Stimulated activated CD8-positive, alpha-beta memory T cell treated with anti-CD3 and anti-CD28 coated beads, Interleukin-2, amount 100 ng/mL, for 1 hour (primary cell): Measurements from ENCODE around the gene PSME2.

Experiments used
- DNase-seq, 2 donors: peaks; one replicate each; pipeline ENCODE4 v3.0.0-alpha.2; 2020; ENCODE audit warnings: low read depth in 2 of 2

The PSME2 gene, protein sequence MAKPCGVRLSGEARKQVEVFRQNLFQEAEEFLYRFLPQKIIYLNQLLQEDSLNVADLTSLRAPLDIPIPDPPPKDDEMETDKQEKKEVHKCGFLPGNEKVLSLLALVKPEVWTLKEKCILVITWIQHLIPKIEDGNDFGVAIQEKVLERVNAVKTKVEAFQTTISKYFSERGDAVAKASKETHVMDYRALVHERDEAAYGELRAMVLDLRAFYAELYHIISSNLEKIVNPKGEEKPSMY

DNA sequence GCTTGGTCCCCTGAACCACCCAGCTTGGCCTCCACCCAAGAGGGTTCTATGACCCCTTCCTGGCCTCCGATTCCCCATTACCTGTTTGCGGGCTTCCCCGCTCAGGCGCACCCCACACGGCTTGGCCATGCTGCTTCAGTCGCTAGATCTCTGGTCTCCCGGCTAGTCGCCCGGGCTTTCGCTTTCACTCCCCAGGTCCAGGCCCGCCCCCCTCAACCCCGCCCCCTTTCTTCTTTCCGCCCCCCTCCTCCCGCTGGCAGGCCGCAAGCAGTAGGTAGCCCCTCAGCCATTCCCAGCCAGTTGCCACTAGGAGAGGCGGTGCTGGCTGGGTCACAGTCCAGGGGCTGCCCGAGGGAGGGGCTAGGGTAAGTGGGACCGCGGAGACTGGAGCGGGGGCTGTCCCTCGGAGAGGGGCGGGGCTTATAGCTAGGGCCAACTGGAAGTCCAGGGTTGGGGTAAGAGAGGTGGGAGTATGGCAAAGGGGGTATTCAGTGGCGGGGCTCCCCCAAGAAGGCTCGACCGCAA, at the start of gene PSME2:
TSS of gene PSME2 (minus strand) at position 158 of the 525 bp plus-strand sequence. CDS start at position 129, 29 bp downstream.
- peak; percentile 55 to 69 for DNase-seq

DNA sequence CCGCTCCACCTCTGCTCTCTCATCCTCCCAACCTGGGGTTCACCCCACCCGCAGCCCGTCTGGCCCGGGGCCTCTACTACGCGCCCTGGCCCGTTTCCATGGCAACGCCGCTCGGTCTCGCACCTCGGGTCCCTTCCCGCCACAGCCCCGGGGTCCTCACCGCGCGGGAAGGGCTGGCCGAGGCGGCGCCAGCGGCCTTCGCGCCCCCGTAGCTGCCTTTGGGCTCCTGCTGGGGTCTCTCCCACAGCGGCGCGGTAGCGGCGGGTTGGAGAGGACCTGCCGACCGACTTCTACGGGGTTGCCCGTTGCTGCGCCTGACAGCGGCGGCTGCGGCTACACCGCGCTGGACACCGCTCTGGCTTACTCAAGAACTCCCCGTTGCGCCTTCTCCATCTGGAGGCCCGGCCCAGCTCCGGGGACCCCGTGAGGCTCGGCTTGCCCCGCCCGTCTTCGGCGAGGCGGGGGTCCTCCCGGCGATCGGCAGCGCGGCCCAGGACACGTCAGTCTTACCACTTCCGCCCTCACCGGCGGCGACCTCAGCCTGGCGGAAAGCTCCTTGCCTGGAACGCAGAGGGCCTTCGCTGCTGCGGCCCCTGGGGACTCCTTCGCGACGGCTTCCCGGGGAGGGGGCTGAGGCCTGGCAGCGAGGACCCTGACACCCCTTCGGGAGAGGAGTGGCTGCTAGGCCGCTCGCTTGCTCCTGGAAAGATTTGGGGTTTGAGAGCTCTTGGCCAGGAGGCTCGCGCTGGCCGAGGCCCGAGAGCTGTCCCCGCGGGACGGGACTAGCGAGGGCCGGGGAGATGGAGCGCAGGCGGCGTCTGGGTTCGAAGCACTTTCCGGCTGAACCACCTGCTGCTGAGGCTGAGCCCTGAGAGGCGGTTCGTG, 49.0 kb upstream of the PSME2 start, which contains the start of gene TM9SF1:
TSS of gene TM9SF1 (minus strand) at position 256 of the 885 bp plus-strand sequence. CDS start 422 bp downstream, outside the sequence.
- peak; percentile 76 to 77 for DNase-seq

DNA sequence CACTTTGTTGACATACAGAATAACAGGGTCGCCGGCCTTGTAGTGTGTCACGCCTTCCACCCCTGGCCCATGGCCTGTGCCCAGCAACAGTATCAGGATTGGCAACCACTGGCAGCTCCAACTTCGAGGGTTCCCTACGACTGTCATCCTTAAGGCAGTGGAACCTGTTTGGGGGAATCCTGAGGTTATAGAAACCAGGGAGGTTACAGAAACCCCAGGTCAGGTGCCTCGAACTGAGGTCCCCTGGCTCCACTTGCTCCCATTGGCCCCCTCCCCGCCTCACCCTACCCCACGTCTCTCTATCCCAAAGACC, 48.4 kb upstream of the PSME2 start:
- DNase-seq, result no peak

DNA sequence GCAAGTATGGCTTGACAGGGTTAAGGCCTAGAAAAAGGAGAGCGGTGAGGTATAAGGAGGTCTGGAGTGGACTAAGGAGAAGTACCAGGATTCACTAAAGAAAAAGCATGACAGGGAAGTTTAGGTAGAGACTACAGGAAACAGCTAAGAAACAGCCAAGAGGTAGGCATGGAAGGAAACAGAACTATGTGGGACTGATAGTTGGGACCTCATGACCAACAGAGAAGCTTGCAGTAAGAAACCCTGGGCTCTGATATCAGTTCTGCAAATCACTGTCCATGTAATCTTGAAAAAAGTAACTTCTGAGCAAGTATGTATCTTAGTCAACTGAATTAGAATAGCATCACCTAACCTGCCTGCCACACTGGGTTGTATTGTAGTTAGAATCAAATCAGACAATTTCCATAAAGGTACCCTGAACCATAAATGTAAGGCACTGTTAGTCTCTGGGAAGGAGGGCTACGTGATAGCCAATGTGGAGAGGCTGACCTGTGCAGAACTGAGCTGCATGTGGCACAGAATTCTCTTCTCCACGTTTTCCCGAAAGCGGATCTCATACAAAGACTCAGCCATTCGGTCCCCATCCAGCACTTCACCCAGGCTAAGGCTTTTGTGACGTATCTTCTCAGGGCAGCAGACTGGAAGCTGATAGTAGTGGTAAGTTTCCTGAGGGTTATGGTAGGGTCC, 47.9 kb upstream of the PSME2 start:
- no peak for DNase-seq

DNA sequence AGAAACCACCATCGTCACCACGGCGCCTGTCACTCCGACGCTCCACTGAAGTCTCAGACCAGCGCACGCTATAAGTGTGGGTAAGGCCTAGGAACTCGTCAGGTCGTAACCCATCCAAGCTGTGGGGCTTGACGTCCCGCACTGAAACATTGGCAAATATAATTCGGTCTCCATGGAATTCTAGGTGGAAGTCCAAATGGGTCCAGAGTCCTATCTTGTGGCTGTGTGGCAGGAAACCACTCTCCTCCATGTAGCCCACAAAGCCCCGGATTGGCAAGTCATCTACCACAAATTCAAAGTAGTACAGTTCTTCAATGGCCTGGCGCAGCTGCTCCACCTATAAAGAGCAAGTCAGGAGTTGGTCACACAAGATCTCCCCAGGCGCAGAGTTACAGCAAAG, 46.5 kb upstream of the PSME2 start:
- no peak for DNase-seq

GRCh38 chr14:24190416-24190815, 44.0 kb upstream of the PSME2 start:
- no peak for DNase-seq

DNA sequence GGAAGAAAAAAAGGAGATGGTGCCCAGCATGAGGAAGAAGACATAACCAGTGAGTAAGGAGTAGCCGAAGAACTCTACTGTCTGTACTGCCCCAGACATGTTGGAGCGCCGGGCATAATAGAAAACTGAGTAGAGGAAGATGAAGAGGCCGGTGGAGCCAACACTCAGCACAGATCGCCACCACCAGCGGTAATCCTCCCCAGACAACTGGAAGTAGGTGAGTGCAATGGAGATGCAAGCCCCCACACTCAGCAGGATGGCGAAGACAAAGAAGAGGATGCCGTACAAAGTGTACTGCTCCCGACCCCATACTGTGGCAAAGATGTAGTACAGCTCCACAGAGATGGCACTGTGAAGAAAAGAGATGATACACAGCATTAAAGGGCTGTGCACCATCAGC, 43.0 kb upstream of the PSME2 start:
- no peak for DNase-seq

- DNase-seq, result no peak
Measured at GRCh38 chr14:24189059-24189375, 42.6 kb upstream of the PSME2 start.

- peak; percentile 87 to 91 for DNase-seq
Measured at GRCh38 chr14:24188251-24189058, 42.0 kb upstream of the PSME2 start, which contains the start of gene IPO4. TSS of gene IPO4 (minus strand) at chr14:24188816. CDS start at chr14:24188787, 29 bp downstream.

- DNase-seq, result no peak
Measured at GRCh38 chr14:24187539-24187915, 41.1 kb upstream of the PSME2 start.

DNA sequence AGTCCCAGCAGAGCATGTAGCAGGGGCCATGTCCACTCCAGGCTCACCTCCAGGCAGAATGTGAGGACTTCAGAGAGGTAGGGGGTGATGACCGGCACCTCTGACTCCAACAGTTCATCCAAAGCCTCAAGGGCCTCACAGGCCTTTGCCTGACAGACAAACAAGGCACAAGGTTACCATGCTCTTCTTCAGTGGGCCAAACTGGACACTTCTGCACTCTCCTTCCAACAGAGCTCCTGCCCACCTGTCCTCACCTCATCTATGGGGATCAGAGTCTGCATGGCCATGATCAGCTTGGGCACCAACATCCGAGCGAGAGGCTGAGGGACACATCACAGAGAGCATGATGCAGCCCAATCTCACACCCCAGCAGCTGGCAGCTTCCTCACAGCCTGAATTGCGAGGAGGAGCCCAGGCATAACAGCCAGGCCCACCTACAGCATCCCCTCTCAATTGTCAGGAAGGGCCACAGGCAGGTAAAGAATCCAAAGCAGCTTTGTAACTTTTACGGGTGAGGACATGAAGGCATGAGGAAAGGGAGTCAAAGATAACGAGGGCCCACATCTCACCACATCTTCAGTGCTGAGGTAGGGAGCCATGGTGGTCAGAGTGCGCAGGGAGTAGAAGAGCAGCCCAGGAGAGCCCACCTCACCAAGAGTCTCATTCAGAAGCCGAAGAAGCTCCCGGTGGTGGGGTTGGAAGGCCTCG, 40.6 kb upstream of the PSME2 start:
- DNase-seq, result no peak

DNA sequence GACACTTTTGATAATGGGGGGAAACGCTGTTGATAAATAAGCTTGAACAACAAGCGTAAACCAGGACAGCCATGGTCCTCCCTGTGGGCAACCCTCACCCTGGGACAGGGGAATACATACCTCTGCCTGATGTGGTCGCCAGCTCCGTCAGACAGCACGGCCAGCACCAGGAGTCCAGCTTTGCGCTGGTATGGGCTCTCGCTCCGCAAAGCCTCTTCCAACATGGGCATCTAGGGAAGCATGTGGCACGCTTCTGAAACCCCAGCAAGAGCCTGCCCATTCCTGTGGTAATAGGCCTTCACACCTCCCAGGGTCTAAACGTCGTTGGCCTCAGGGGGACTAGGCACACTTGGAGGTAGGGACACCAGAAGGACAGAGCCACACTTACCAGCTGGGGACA, 39.3 kb upstream of the PSME2 start:
- no peak for DNase-seq

- DNase-seq, result no peak
Measured at GRCh38 chr14:24185026-24185425, 38.6 kb upstream of the PSME2 start.

GRCh38 chr14:24184104-24184970, 37.9 kb upstream of the PSME2 start:
- DNase-seq, result no peak

DNA sequence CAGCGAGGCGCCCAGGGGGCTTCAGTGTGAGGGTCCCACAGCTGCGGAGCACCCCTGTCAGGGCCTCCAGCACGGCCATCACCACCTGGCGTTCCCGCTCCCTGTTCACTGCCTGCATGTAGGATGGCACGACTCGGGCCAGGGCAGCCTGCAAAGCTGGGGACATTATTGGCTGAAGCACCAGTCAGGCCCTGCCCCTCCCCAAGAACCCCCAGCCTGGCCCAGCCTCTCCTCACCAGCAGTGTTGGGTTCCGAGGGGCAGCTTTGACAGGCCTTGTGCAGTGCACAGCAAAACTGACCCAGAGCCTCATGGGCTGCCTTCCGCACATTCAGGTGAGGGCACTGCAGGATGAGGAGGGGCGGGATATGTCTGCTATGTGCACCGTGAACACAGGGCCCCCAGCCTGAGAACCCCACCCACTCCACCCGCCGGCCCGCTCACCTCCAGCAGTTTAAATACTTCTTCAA, 36.6 kb upstream of the PSME2 start:
- no peak for DNase-seq

- DNase-seq, result no peak
Measured at GRCh38 chr14:24182110-24182882, 35.9 kb upstream of the PSME2 start.

DNA sequence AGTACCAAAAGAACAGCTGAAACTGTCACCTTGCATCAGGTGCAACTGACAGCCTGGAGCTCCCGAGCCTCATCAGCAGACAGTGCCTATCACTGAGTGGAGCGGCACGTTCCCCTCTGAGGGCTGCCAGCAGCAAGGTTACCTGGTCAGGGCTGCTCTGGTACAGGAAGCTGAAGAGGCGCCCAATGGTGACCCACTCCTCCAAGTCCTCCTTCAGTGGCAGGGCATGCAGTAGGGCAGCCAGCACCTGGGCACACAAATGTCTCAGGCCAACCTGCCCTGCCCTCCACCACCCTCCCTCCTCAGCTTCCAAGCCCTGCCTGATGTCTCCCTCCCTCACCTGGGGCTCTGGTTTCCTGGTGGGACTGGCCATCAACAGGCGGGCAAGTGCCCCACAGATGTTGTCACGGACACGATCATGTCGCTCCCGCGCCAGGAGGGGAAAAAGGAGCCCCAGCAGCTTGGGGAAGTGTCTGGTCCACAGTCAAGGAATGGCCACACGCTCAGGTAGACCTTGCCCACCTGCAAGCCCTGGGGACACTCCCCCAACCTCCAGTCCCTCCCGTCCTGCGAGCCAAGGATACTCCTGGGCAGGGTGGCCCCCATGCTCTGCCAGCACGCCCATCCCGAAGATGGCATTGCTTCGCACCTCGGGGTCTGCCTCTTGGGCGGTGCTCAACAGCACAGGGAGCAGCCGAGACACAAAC, 35.1 kb upstream of the PSME2 start:
- no peak for DNase-seq
